SU-DHL-6 (cell line): Measurements from ENCODE around the gene SOX6.

Experiments
- H2AFZ ChIP-seq: fragments of 200-600 bp; sonication (generic); 2 replicates; pipeline ENCODE4 v1.6.1; 2014; ENCODE audit warnings: low read depth, mild to moderate bottlenecking, moderate library complexity, mixed read lengths, antibody characterized with exemption, low read length; ENCODE audit not compliant: severe bottlenecking
- H3F3A ChIP-seq: fragments of 200-600 bp; shearing (Covaris generic); 2 replicates; pipeline ENCODE4 v1.6.0; 2016; ENCODE audit warnings: antibody characterized with exemption, mild to moderate bottlenecking; ENCODE audit not compliant: insufficient read depth
- H3K27ac ChIP-seq: fragments of 200-600 bp; sonication (generic); 2 replicates; pipeline ENCODE4 v1.5.1; 2016; ENCODE audit warnings: low read depth, mild to moderate bottlenecking, low read length, moderate library complexity, mixed read lengths
- H3K27me3 ChIP-seq: fragments of 200-600 bp; sonication (generic), shearing (Covaris generic); 2 replicates; pipeline ENCODE4 v1.6.0; 2014; ENCODE audit warnings: mild to moderate bottlenecking, low read length
- H3K36me3 ChIP-seq: fragments of 200-600 bp; sonication (generic); 2 replicates; pipeline ENCODE4 v1.6.1; 2014; ENCODE audit warnings: mild to moderate bottlenecking, low read length, mixed read lengths
- H3K4me2 ChIP-seq: fragments of 300-600, 200-600 bp; shearing (Covaris generic), sonication (generic); 2 replicates; pipeline ENCODE4 v1.6.0; 2014; ENCODE audit warnings: low read length, low read depth, mild to moderate bottlenecking; ENCODE audit not compliant: poor library complexity, severe bottlenecking
- H3K4me3 ChIP-seq: fragments of 200-600 bp; sonication (generic); 2 replicates; pipeline ENCODE4 v1.5.1; 2014; ENCODE audit warnings: antibody characterized with exemption, low read length, mild to moderate bottlenecking, mixed read lengths; ENCODE audit not compliant: insufficient read depth, poor library complexity, severe bottlenecking
- H3K79me2 ChIP-seq: fragments of 200-600 bp; sonication (generic); 2 replicates; pipeline ENCODE4 v1.6.1; 2014; ENCODE audit warnings: mild to moderate bottlenecking, low read length, moderate library complexity; ENCODE audit not compliant: insufficient read depth
- H3K9ac ChIP-seq: fragments of 200-600 bp; sonication (generic); 2 replicates; pipeline ENCODE4 v1.7.0; 2014; ENCODE audit warnings: mild to moderate bottlenecking, low read length
- H3K9me2 ChIP-seq: fragments of 200-600 bp; sonication (generic); replicated peaks from 2 replicates; pipeline ENCODE4 v1.6.1; 2014; ENCODE audit warnings: low read length; ENCODE audit not compliant: insufficient read depth
- H3K9me3 ChIP-seq: fragments of 200-600 bp; sonication (generic); 2 replicates; pipeline ENCODE4 v1.6.1; 2014; ENCODE audit warnings: low read length, mixed read lengths; ENCODE audit not compliant: insufficient read depth
- H4K20me1 ChIP-seq: fragments of 200-600 bp; sonication (generic); 2 replicates; pipeline ENCODE4 v1.6.1; 2014; ENCODE audit warnings: low read depth, mild to moderate bottlenecking, antibody characterized with exemption, low read length, moderate library complexity, mixed read lengths
- CTCF ChIP-seq: fragments of 200-600 bp; sonication (generic); IDR thresholded peaks from one replicate; pipeline ENCODE4 v1.5.1; 2017; ENCODE audit warnings: antibody characterized with exemption, mild to moderate bottlenecking, low read length, moderate library complexity; ENCODE audit not compliant: insufficient read depth, poor library complexity, severe bottlenecking
- EZH2phosphoT487 ChIP-seq: fragments of 200-600 bp; sonication (generic), shearing (Covaris generic); conservative IDR thresholded peaks from 2 replicates; pipeline ENCODE4 v1.6.1; 2018; ENCODE audit warnings: mild to moderate bottlenecking, antibody characterized with exemption, low read length, moderate library complexity, mixed read lengths

The SOX6 gene

GRCh38 chr11:16337421-16338213, 18.7 kb downstream of the SOX6 start:
- H3K4me3 ChIP-seq, result no peak overlapping the region
- H2AFZ ChIP-seq, result no peak overlapping the region
- H3K9me2 ChIP-seq, result no peaks in the 10 kb centered on the region
- H3K9ac ChIP-seq, result no peak overlapping the region
- H3K36me3 ChIP-seq, result no peaks in the 10 kb centered on the region
- H4K20me1 ChIP-seq, result no peaks in the 10 kb centered on the region
- no peaks in the 10 kb centered on the region for H3K79me2 ChIP-seq
- no peak for TF ChIP-seq EZH2phosphoT487
- TF ChIP-seq CTCF, result no peak
- no peaks in the 10 kb centered on the region for H3F3A ChIP-seq
- H3K27me3 ChIP-seq, result no peaks in the 10 kb centered on the region
- no peak overlapping the region for H3K27ac ChIP-seq
- no peaks in the 10 kb centered on the region for H3K9me3 ChIP-seq
- no peak overlapping the region for H3K4me2 ChIP-seq

- H3K36me3 ChIP-seq, result no peaks in the 10 kb centered on the region
- H3K9ac ChIP-seq, result no peak overlapping the region
- no peak overlapping the region for H3K4me2 ChIP-seq
- no peaks in the 10 kb centered on the region for H3K79me2 ChIP-seq
- H2AFZ ChIP-seq, result no peak overlapping the region
- H3K27ac ChIP-seq, result no peak overlapping the region
- H3K9me2 ChIP-seq, result no peaks in the 10 kb centered on the region
- no peaks in the 10 kb centered on the region for H3F3A ChIP-seq
- TF ChIP-seq EZH2phosphoT487 (no peak), CTCF (no peak)
- H3K27me3 ChIP-seq, result no peaks in the 10 kb centered on the region
- no peaks in the 10 kb centered on the region for H3K9me3 ChIP-seq
- no peaks in the 10 kb centered on the region for H4K20me1 ChIP-seq
- no peak overlapping the region for H3K4me3 ChIP-seq
Observed at GRCh38 chr11:16336721-16337120, 19.6 kb downstream of the SOX6 start.

GRCh38 chr11:16336204-16336603, 20.1 kb downstream of the SOX6 start:
- no peaks in the 10 kb centered on the region for H4K20me1 ChIP-seq
- no peak overlapping the region for H2AFZ ChIP-seq
- no peaks in the 10 kb centered on the region for H3K36me3 ChIP-seq
- no peak overlapping the region for H3K4me2 ChIP-seq
- H3K9ac ChIP-seq, result no peak overlapping the region
- no peaks in the 10 kb centered on the region for H3K9me2 ChIP-seq
- no peaks in the 10 kb centered on the region for H3K79me2 ChIP-seq
- no peak overlapping the region for H3K4me3 ChIP-seq
- no peak for TF ChIP-seq EZH2phosphoT487
- no peak for TF ChIP-seq CTCF
- no peaks in the 10 kb centered on the region for H3K9me3 ChIP-seq
- no peak overlapping the region for H3K27ac ChIP-seq
- H3K27me3 ChIP-seq, result no peaks in the 10 kb centered on the region
- H3F3A ChIP-seq, result no peaks in the 10 kb centered on the region
